Measurements from ENCODE around the gene ACKR3. TPM values are rescaled to one million over a fixed set of nuclear protein-coding genes. Genes with fewer than 3 reads are reported as not detected.

Gene ACKR3
- polyA plus RNA-seq, 6 donors from 2014 or later = 0.28 to 3.4 (median 2.0) TPM

GRCh38 chr2:236627841-236628240, 58.2 kb downstream of the ACKR3 start:
- Mint-ChIP-seq H3K4me1 (peaks cover 0 to 3% (median 0%) of the 10 kb centered on the region in 3 donors), H3K27ac (no peak overlapping the region), H3K4me3 (no peak overlapping the region), H3K9me3 (no peaks in the 10 kb centered on the region), H3K27me3 (peaks cover 0 to 37% (median 7%) of the 10 kb centered on the region in 3 donors), H3K36me3 (no peaks in the 10 kb centered on the region)
- no peak for ATAC-seq (ENCODE audit: low read depth in 2 of 2)
- no peak for DNase-seq

GRCh38 chr2:236628256-236628901, 58.8 kb downstream of the ACKR3 start:
- H3K27me3 Mint-ChIP-seq = peaks cover 0 to 43% (median 13%) of the 10 kb centered on the region in 3 donors
- H3K4me3 Mint-ChIP-seq = no peak overlapping the region
- DNase-seq (no peak), ATAC-seq (ENCODE audit: low read depth in 2 of 2) (no peak)
- peaks cover 0 to 3% (median 0%) of the 10 kb centered on the region in 3 donors for H3K4me1 Mint-ChIP-seq
- no peaks in the 10 kb centered on the region for H3K9me3 Mint-ChIP-seq
- H3K27ac Mint-ChIP-seq = no peak overlapping the region
- H3K36me3 Mint-ChIP-seq = no peaks in the 10 kb centered on the region

GRCh38 chr2:236628981-236629605, 59.5 kb downstream of the ACKR3 start:
- Mint-ChIP-seq H3K27ac (no peak overlapping the region), H3K4me1 (peaks cover 0 to 3% (median 0%) of the 10 kb centered on the region in 3 donors), H3K9me3 (no peaks in the 10 kb centered on the region), H3K36me3 (no peaks in the 10 kb centered on the region), H3K4me3 (no peak overlapping the region), H3K27me3 (peaks cover 0 to 43% (median 14%) of the 10 kb centered on the region in 3 donors)
- ATAC-seq (ENCODE audit: low read depth in 2 of 2) (no peak), DNase-seq (no peak)

GRCh38 chr2:236629961-236630872, 60.6 kb downstream of the ACKR3 start:
- Mint-ChIP-seq H3K27me3 (peaks cover 0 to 43% (median 14%) of the 10 kb centered on the region in 3 donors), H3K4me1 (peaks cover 0 to 3% (median 0%) of the 10 kb centered on the region in 3 donors), H3K36me3 (no peaks in the 10 kb centered on the region), H3K4me3 (no peak overlapping the region), H3K27ac (peak overlapping the region in 1 of 6 donors; percentile 79), H3K9me3 (no peaks in the 10 kb centered on the region)
- DNase-seq (no peak), ATAC-seq (ENCODE audit: low read depth in 2 of 2) (no peak)

- Mint-ChIP-seq H3K4me3 (no peak overlapping the region), H3K4me1 (peaks cover 0 to 3% (median 0%) of the 10 kb centered on the region in 3 donors), H3K9me3 (no peaks in the 10 kb centered on the region), H3K27me3 (peaks cover 0 to 34% (median 14%) of the 10 kb centered on the region in 3 donors), H3K27ac (peak overlapping the region in 1 of 6 donors; percentile 33), H3K36me3 (no peaks in the 10 kb centered on the region)
- DNase-seq (no peak), ATAC-seq (ENCODE audit: low read depth in 2 of 2) (no peak)
These were observed 61.7 kb downstream of the ACKR3 start for GRCh38 chr2:236631281-236631855.

GRCh38 chr2:236631856-236632291, 62.2 kb downstream of the ACKR3 start:
- Mint-ChIP-seq H3K27ac (no peak overlapping the region), H3K27me3 (peaks cover 0 to 34% (median 14%) of the 10 kb centered on the region in 3 donors), H3K9me3 (no peaks in the 10 kb centered on the region), H3K36me3 (no peaks in the 10 kb centered on the region), H3K4me3 (no peak overlapping the region), H3K4me1 (peaks cover 0 to 3% (median 0%) of the 10 kb centered on the region in 3 donors)
- DNase-seq (no peak), ATAC-seq (ENCODE audit: low read depth in 2 of 2) (no peak)

Data from naive B cell (primary cell).